Choroid plexus epithelial cell (primary cell): ENCODE measurements around the gene P2RY10.

Experiments used
- DNase-seq: peaks from one replicate; pipeline ENCODE4 v3.0.0-alpha.2; 2010; ENCODE audit warnings: low read depth
- H3K4me3 ChIP-seq: 2 replicates; pipeline ENCODE4 v1.5.1; 2011; ENCODE audit warnings: low read depth, mild to moderate bottlenecking, control low read depth, low read length, moderate library complexity
- TF ChIP-seq, protein P1 (sequence below): conservative IDR thresholded peaks from 2 replicates; pipeline ENCODE4 v1.5.1; 2011; ENCODE audit warnings: low read depth, mild to moderate bottlenecking, control low read depth, inconsistent platforms, low read length, moderate library complexity

P2RY10 gene

DNA sequence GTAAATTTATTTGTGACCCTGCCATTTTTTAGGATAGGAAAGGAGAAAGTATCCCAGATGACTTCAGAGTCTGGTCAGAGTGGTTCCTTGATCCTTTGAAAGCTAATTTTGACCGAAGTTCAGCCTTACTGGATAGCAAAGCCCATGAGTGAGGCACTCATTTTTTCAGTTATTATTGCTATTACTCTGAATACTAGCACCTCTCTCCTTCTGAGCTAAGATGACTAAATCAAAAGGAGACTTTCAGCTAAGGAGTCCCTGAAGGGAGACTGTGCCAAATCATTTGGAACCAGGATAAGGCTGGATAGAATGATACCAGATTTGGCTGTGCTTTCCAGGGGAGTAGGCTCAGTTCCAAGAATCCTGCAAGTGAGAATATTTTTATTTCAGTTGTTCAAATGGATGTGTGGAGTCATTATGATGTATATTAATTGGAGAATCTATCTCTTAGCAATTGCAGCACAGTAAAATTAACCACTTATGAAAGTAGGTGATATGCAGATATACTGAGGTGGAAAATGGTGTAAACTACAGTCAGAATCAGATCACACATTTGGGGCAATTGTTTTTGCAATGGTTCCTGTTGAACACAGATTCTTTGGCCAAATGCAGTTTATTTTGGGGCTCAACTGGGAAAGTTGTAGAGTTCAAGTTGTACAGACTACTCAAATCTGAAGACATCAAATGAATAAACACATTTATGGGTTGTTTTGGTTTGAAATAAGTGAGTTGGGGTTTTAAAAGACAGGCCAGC lies 1.2 kb downstream of the P2RY10 start:
- no peak overlapping the region for H3K4me3 ChIP-seq
- TF ChIP-seq, protein P1, sequence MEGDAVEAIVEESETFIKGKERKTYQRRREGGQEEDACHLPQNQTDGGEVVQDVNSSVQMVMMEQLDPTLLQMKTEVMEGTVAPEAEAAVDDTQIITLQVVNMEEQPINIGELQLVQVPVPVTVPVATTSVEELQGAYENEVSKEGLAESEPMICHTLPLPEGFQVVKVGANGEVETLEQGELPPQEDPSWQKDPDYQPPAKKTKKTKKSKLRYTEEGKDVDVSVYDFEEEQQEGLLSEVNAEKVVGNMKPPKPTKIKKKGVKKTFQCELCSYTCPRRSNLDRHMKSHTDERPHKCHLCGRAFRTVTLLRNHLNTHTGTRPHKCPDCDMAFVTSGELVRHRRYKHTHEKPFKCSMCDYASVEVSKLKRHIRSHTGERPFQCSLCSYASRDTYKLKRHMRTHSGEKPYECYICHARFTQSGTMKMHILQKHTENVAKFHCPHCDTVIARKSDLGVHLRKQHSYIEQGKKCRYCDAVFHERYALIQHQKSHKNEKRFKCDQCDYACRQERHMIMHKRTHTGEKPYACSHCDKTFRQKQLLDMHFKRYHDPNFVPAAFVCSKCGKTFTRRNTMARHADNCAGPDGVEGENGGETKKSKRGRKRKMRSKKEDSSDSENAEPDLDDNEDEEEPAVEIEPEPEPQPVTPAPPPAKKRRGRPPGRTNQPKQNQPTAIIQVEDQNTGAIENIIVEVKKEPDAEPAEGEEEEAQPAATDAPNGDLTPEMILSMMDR: no peak
- no peak for DNase-seq

DNA sequence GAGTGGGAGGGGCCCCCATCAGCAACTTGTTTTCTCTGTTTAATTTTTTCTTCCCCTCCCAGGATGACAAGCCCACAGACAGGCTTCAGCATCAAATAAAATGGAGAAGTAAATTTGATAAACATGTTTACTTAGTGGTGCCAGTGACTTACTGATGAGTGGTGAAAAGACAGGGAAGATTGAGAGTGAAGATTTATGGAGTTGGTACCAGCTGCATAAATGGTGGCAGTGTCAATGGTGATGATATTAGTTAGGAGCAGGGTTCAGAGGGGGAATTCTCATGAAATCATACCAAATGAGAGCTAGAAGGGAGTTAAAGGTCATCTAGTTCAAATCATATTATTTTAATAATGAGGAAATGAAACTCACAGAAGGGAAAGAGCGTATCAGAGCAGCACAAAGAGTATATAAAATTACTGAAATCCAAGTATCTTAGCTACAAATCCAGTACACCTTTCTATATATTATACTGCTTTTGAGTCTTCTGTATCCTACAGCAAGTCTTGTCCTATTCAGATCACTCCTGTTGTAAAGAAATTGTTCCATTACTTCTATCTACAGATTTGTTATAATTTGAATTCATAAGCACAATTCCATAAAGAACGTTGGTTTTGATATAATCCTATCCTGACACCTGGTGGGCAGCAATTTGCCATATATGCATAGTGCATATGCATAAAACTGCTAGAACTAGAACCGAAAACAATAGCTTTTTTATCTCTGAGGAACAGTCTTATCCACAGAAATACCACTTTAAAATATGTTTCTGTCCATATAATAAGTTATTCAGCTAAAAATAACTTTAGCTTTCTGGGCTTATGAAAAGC lies 5.0 kb downstream of the P2RY10 start:
- H3K4me3 ChIP-seq: no peak overlapping the region
- TF ChIP-seq, protein P1: no peak
- DNase-seq: no peak

DNA sequence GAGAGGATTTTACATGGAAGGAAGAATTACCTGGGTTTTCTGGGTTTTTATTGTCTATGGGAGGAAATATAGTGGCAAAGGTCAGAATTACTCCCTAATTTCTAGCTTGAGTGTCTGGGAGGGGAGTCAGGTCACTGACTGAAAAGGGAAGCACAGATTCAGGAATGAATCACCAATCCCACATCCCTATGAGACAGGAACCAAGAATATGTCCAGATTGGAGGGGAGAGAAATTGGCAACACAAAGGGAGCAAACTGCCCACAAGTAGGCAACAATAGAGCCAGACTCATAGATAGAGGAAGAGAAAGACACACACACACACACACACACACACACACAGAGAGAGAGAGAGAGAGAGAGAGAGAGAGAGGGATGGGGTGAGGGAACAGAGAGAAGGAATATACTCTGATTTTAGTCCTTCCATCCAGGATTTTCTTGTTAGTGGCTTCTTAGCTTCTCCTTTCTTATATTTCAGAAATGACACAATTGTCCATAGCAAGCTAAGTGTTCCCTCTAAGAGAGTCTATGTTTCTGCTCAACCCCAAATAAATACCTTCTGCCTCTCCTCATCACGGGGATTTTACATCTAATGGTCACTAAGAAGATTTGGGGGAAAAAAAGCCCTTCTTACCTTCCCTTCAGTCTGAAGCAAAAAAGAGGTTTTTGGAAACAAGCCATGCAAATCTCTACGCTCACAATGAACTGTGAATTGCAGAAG lies 12.0 kb downstream of the P2RY10 start:
- TF ChIP-seq, protein P1: no peak
- H3K4me3 ChIP-seq: no peak overlapping the region
- no peak for DNase-seq

DNA sequence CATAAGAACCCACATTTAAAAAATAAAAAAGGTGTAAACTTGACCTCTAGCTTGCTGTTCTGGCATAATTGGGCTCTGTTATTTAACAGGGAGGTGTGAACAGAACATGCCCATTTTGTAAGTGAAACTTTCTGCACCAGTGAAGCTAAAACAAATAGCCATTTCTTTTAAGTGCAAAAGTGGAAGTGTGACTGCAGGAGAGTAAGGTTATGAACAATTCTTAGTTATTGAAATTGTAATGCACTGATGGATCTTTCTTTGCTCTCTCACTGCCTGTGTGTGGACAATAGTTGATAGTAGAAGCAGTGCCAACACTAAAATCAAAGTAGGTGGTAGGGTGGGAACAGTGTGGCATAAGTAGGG lies 12.6 kb downstream of the P2RY10 start:
- no peak overlapping the region for H3K4me3 ChIP-seq
- TF ChIP-seq, protein P1: no peak
- no peak for DNase-seq

DNA sequence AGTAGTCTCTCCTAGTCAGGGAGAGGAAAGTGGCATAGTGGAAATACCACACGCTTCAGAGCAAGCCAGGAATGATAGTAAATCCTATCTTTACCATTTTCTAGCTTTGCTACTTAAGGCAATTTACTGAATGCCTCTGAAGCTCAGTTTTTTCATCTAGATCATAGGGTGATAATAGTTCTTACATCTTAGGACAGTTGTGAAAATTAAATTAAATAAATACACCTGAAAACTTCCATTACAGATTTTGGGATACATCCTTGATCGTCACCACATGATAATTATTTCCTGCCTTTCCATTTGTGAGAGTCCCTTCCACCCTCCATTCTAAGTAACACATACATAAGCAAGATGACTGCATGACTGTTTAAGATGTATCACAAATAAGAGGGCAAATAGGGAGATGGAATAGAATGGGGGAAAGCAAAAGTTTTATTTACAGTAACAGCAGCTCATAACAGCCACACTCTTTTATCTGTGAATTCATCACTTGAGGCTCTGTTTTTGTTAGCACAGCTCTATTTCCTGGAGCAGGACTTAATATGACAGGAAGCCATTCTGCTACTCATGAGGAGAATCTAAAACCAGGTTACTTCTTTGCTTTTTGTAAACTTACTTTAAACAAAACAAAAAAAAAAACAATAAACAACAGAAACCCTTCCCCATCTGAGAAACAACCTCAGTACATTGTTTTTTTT lies 13.4 kb downstream of the P2RY10 start:
- H3K4me3 ChIP-seq: no peak overlapping the region
- TF ChIP-seq, protein P1: no peak
- DNase-seq: no peak

DNA sequence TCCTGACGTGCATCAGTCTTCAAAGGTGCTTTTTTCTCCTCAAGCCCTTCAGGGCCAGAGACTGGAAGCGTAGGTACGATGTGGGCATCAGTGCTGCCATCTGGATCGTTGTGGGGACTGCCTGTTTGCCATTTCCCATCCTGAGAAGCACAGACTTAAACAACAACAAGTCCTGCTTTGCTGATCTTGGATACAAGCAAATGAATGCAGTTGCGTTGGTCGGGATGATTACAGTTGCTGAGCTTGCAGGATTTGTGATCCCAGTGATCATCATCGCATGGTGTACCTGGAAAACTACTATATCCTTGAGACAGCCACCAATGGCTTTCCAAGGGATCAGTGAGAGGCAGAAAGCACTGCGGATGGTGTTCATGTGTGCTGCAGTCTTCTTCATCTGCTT lies 15.7 kb downstream of the P2RY10 start:
- no peak overlapping the region for H3K4me3 ChIP-seq
- TF ChIP-seq, protein P1: no peak
- no peak for DNase-seq
